Thoracic aorta (tissue), 2 donors: ENCODE data around the gene UBQLN4. TPM values are rescaled to one million over a fixed set of nuclear protein-coding genes. Genes with fewer than 3 reads are reported as not detected.

ENCODE experiments used
- ATAC-seq: fragments of 150-250 bp; one replicate; pipeline ENCODE4 v1.8.0; 2017; ENCODE audit warnings: low read depth; ENCODE audit not compliant: insufficient number of reproducible peaks, low FRiP score
- DNase-seq: peaks from one replicate; pipeline ENCODE4 v3.0.0-alpha.2; 2020; ENCODE audit warnings: low spot score
- H3K27ac ChIP-seq, 2 donors: fragments of 200-600 bp; sonication (generic); 1 replicate in 1 of 2; 2 replicates in 1 of 2; pipeline ENCODE4 v1.5.1; 2016; ENCODE audit warnings: mild to moderate bottlenecking in 2 of 2, moderate library complexity in 2 of 2
- H3K27me3 ChIP-seq: fragments of 200-600 bp; sonication (generic); replicated peaks from 2 replicates; pipeline ENCODE4 v1.6.0; 2016; ENCODE audit warnings: mild to moderate bottlenecking; ENCODE audit not compliant: insufficient read depth
- H3K36me3 ChIP-seq: fragments of 200-600 bp; sonication (generic); one replicate; pipeline ENCODE4 v1.5.1; 2016
- H3K4me1 ChIP-seq, 2 donors: fragments of 200-600 bp; sonication (generic); 1 replicate in 1 of 2; 2 replicates in 1 of 2; pipeline versions ENCODE4 v1.5.1 to v1.6.0; 2016; ENCODE audit warnings: low read depth in 2 of 2, mild to moderate bottlenecking in 1 of 2; ENCODE audit not compliant: control insufficient read depth in 1 of 2
- H3K4me3 ChIP-seq: fragments of 200-600 bp; sonication (generic); 2 replicates; pipeline ENCODE4 v1.5.1; 2016; ENCODE audit warnings: mild to moderate bottlenecking
- H3K9me3 ChIP-seq: fragments of 200-600 bp; sonication (generic); 2 replicates; pipeline ENCODE4 v1.5.1; 2016
- total RNA-seq, 2 donors: library from RNA; depleted of rRNA; stranded (reverse); fragments of >200 nt; gene quantifications; one replicate each; pipeline versions ENCODE4 v1.1.0 to v1.2.3, GENCODE V29; 2016
- TF ChIP-seq, protein P1 (sequence below): fragments of 200-600 bp; sonication (generic); IDR thresholded peaks from one replicate; pipeline ENCODE4 v1.5.1; 2019; ENCODE audit warnings: antibody characterized with exemption

UBQLN4 gene
- total RNA-seq, 2 donors from 2014 or later = 21.7 to 36.7 TPM

DNA sequence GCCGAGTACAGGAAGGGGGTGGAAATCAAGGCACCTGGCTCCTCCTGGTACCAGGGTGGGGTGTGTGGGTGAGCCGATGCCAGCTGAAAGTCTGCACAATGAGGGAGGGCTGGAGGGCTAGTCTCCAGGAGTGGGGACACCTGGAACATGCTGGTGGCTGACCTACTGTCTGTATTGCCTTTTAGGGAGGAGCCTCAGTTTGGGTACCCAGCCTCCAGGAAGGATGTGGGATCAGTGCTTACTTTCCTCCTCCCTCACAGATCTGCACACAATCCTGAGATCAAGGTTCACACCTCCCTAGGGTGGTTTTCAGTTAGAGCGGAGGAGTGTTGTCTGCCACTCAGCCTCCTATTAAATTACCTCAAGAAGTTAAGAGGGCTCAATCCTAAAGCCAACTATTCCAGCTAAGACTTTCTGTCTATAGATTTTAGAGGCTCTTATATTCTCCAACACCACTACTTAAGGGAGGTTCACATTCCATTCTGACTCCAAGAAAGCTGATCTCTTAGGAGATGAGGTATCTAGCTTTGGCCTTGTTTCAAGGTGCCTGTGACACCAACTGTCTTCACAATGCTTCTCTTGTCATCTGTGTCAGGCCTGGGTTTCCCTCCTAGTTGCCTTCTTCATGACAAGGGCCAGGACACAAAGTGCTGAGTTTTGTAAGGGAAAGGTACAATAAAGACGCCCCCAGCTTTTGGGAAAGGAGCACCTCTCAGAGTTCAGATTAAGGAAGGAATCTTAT, 48.6 kb downstream of the UBQLN4 start:
- Histone ChIP-seq H3K36me3 (peaks cover 12% of the 10 kb centered on the region), H3K9me3 (no peaks in the 10 kb centered on the region), H3K27ac (no peak overlapping the region), H3K27me3 (no peaks in the 10 kb centered on the region), H3K4me1 (no peaks in the 10 kb centered on the region), H3K4me3 (no peak overlapping the region)
- no peak for ATAC-seq
- DNase-seq = no peak
- TF ChIP-seq, protein P1, sequence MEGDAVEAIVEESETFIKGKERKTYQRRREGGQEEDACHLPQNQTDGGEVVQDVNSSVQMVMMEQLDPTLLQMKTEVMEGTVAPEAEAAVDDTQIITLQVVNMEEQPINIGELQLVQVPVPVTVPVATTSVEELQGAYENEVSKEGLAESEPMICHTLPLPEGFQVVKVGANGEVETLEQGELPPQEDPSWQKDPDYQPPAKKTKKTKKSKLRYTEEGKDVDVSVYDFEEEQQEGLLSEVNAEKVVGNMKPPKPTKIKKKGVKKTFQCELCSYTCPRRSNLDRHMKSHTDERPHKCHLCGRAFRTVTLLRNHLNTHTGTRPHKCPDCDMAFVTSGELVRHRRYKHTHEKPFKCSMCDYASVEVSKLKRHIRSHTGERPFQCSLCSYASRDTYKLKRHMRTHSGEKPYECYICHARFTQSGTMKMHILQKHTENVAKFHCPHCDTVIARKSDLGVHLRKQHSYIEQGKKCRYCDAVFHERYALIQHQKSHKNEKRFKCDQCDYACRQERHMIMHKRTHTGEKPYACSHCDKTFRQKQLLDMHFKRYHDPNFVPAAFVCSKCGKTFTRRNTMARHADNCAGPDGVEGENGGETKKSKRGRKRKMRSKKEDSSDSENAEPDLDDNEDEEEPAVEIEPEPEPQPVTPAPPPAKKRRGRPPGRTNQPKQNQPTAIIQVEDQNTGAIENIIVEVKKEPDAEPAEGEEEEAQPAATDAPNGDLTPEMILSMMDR = no peak

DNA sequence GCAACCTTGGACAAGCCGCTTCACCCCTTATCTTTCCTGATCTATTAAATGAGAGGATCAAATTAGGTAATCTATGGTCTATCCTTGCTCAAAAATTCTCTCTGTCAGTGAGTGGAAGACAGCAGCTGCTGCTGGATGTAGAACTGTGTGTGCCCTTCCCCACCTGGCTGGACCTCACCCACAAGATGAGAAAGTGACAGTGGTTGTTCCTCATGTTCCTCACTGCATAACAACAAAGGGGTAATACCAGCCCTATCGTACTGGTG, 49.7 kb downstream of the UBQLN4 start:
- no peak overlapping the region for H3K27ac ChIP-seq
- TF ChIP-seq, protein P1 = no peak
- DNase-seq (no peak), ATAC-seq (no peak)
- H3K9me3 ChIP-seq = no peaks in the 10 kb centered on the region
- peaks cover 6% of the 10 kb centered on the region for H3K36me3 ChIP-seq
- no peak overlapping the region for H3K4me3 ChIP-seq
- H3K27me3 ChIP-seq = no peaks in the 10 kb centered on the region
- no peaks in the 10 kb centered on the region for H3K4me1 ChIP-seq

DNA sequence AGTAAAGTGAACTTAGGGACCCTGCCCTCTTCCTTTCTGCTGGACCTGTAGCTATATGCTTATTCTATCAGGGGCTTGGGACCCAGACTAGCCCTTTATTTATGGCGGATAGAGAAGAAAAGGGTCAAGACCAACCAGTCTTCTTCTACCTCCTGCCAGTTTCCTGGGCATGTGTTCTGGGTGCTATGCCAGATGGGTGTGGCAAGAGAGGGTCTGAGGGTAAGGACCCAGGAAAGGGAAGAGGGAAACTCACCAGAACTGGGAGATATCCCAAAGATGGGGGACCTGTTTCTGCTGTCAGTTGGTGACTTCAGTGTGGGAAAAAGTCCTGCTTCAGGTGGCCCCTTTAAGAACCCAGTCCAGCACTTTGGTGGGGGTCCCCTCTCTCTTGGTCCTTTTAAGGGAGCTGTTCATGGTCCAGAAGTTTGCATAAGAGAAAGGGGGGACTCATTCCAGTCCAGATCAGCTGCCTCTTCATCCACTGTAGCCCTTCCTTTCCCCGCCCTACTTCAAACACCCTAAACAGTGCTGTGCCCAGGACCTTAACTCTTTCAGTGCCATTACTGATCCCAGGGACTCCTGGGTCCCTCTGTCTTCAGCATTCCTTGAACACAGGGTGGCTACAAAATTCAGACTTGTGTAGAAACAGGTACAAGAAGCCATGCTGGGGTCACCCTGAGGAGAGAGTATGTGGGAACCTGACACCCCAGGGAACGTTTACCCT, 51.2 kb downstream of the UBQLN4 start:
- DNase-seq (no peak), ATAC-seq (no peak)
- H3K36me3 ChIP-seq = peaks cover 3% of the 10 kb centered on the region
- no peaks in the 10 kb centered on the region for H3K27me3 ChIP-seq
- no peak overlapping the region for H3K4me3 ChIP-seq
- TF ChIP-seq, protein P1 = no peak
- no peaks in the 10 kb centered on the region for H3K9me3 ChIP-seq
- no peak overlapping the region for H3K27ac ChIP-seq
- no peaks in the 10 kb centered on the region for H3K4me1 ChIP-seq

DNA sequence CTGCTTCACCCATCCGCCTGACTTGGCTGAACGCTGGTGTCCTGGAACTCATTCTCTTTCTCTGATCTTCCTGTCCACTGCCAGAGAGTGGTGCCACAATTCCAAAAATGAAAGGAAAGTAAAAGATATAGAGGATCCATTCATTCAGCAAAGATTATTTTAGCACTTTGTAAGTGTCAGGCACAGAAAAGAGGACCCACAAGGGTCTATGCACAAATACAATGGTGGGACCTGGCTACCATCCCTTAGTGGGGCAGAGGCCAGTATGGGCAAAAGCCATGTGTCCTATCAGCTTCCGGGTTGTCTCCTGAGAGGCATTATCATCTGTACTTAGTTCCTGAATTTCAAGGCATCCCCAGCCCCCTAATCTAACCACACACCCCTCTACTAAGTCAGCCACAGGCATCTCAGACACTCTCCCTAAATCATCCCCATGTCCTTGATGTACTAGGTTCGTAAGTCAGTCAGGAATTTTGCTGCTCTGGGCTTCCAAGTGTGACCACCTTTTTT, 51.9 kb downstream of the UBQLN4 start:
- Histone ChIP-seq H3K27ac (no peak overlapping the region), H3K27me3 (no peaks in the 10 kb centered on the region), H3K4me3 (no peak overlapping the region), H3K4me1 (no peaks in the 10 kb centered on the region), H3K9me3 (no peaks in the 10 kb centered on the region), H3K36me3 (no peaks in the 10 kb centered on the region)
- ATAC-seq (no peak), DNase-seq (no peak)
- TF ChIP-seq, protein P1 = no peak

DNA sequence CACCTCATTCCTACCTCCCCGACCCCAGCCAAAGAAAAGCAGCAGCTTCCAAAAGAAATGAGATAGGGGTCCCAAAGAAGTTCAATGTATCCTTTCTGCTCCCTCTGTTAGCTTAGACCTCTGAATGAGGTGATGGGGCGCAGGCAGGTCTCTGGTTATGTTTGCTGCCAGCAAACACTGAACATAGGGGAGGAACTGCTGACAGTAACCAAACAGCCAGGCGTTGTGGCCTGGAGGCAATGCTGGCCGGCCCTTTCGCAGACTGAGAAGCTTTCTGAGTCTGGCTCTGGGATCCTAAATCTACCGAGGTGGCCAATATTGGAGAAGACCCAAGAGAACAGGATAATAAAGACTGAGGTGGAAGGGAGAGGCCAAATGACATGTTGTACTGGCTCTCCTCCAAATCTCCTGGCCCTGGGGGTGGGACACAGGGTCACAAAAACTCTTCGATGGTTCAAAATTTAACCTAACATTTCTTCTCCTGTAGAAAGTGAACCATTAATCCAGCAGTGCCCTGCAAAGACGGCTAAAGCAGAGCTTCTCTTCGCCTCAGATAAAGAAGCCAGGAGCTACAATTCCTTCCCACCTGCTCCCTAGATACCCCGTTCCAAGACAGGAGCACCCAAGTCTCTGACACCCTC, 52.5 kb downstream of the UBQLN4 start:
- Histone ChIP-seq H3K27ac (no peak overlapping the region), H3K36me3 (no peaks in the 10 kb centered on the region), H3K27me3 (no peaks in the 10 kb centered on the region), H3K4me3 (no peak overlapping the region), H3K4me1 (no peaks in the 10 kb centered on the region), H3K9me3 (no peaks in the 10 kb centered on the region)
- ATAC-seq (no peak), DNase-seq (no peak)
- TF ChIP-seq, protein P1 = no peak
